ENCODE data around the gene ITPA. TPM values are rescaled to one million over a fixed set of nuclear protein-coding genes. Genes with fewer than 3 reads are reported as not detected.

ITPA gene
- total RNA-seq, 1 experiment from 2014 or later: 69.2 TPM

GRCh38 chr20:3193806-3194616, 15.3 kb upstream of the ITPA start:
- no TSS peak for BruUV-seq (replicated peaks)
- intact Hi-C loops (cut with micrococcal nuclease; ENCODE audit: unreplicated experiment): no loop called here
- H3K4me1 ChIP-seq (replicated peaks; ENCODE audit: insufficient read depth): no peaks in the 10 kb centered on the region
- H3K4me2 ChIP-seq: no peak overlapping the region
- POLR2A ChIA-PET (ENCODE audit: unreplicated experiment): no interaction called here
- no peaks in the 10 kb centered on the region for H3K9me2 ChIP-seq (ENCODE audit: insufficient read depth)
- no peak overlapping the region for H2AFZ ChIP-seq
- no peaks in the 10 kb centered on the region for H3F3A ChIP-seq (ENCODE audit: insufficient read depth, low read depth)
- no peak for TF ChIP-seq EZH2 (IDR thresholded peaks at IDR 0.05; ENCODE audit: low read depth)
- TF ChIP-seq, protein P1, sequence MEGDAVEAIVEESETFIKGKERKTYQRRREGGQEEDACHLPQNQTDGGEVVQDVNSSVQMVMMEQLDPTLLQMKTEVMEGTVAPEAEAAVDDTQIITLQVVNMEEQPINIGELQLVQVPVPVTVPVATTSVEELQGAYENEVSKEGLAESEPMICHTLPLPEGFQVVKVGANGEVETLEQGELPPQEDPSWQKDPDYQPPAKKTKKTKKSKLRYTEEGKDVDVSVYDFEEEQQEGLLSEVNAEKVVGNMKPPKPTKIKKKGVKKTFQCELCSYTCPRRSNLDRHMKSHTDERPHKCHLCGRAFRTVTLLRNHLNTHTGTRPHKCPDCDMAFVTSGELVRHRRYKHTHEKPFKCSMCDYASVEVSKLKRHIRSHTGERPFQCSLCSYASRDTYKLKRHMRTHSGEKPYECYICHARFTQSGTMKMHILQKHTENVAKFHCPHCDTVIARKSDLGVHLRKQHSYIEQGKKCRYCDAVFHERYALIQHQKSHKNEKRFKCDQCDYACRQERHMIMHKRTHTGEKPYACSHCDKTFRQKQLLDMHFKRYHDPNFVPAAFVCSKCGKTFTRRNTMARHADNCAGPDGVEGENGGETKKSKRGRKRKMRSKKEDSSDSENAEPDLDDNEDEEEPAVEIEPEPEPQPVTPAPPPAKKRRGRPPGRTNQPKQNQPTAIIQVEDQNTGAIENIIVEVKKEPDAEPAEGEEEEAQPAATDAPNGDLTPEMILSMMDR (conservative IDR thresholded peaks at IDR 0.05): no peak
- H3K27ac ChIP-seq: no peak overlapping the region
- CTCF ChIA-PET: no interaction called here
- no peaks in the 10 kb centered on the region for H3K27me3 ChIP-seq (ENCODE audit: insufficient read depth, low read depth)
- 0 out of 2 replicates have a peak, but pooled peaks cover 3% of the 10 kb centered on the region for H3K36me3 ChIP-seq (ENCODE audit: low read depth)
- no peak overlapping the region for H3K4me3 ChIP-seq
- H3K9me3 ChIP-seq (ENCODE audit: insufficient read depth, low read depth): no peaks in the 10 kb centered on the region
- no peaks in the 10 kb centered on the region for H4K20me1 ChIP-seq (ENCODE audit: insufficient read depth)
- no peaks in the 10 kb centered on the region for H3K79me2 ChIP-seq (ENCODE audit: low read depth)
- DNase-seq: no peak

GRCh38 chr20:3194617-3195280, 14.5 kb upstream of the ITPA start:
- no TSS peak for BruUV-seq (replicated peaks)
- Histone ChIP-seq H3K4me3 (no peak overlapping the region), H3K4me1 (replicated peaks; ENCODE audit: insufficient read depth) (no peaks in the 10 kb centered on the region), H3F3A (ENCODE audit: insufficient read depth, low read depth) (no peaks in the 10 kb centered on the region), H3K9me3 (ENCODE audit: insufficient read depth, low read depth) (no peaks in the 10 kb centered on the region), H3K4me2 (no peak overlapping the region), H3K27ac (no peak overlapping the region), H3K36me3 (ENCODE audit: low read depth) (0 out of 2 replicates have a peak, but pooled peaks cover 3% of the 10 kb centered on the region), H3K9me2 (ENCODE audit: insufficient read depth) (no peaks in the 10 kb centered on the region), H4K20me1 (ENCODE audit: insufficient read depth) (no peaks in the 10 kb centered on the region), H2AFZ (no peak overlapping the region), H3K79me2 (ENCODE audit: low read depth) (no peaks in the 10 kb centered on the region), H3K27me3 (ENCODE audit: insufficient read depth, low read depth) (no peaks in the 10 kb centered on the region)
- intact Hi-C loops (cut with micrococcal nuclease; ENCODE audit: unreplicated experiment): no loop called here
- DNase-seq: no peak
- POLR2A ChIA-PET (ENCODE audit: unreplicated experiment): no interaction called here
- CTCF ChIA-PET: no interaction called here
- TF ChIP-seq, protein P1 (conservative IDR thresholded peaks at IDR 0.05): no peak
- TF ChIP-seq EZH2 (IDR thresholded peaks at IDR 0.05; ENCODE audit: low read depth): no peak

DNA sequence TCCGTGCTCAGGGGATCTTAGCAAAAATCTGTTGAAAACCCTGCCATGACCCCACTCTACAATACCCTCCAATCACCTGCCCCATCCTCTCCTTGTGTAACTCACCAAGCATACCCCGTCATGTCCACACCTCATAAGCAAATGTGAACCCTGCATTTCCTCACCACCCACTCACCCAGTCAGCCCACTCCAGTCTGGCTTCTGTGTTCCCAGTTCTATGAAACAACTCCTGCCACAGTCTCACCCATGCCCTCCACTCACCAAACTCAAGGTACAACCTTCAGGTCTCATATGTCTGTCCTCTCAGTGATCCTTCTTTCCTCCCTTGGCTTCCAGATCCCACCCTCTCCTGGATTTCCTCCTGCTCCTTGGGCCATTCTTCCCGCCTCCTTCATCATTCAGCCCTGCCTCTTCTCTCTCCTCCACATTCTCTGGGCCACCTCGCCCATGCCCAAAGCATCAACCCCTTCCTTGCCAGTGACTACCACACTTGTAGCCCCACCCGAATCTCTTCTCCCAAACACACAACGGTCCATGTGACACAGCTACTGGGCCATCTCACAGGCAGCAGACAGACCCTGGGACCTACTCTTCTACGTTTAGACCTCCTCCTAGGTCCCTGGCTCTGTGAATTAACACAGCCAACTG, 13.6 kb upstream of the ITPA start:
- CTCF ChIA-PET: no interaction called here
- H3K36me3 ChIP-seq (ENCODE audit: low read depth): 0 out of 2 replicates have a peak, but pooled peaks cover 3% of the 10 kb centered on the region
- BruUV-seq (replicated peaks): no TSS peak

More for the DNA sequence above, 13.6 kb upstream of the ITPA start:
- H3K9me3 ChIP-seq (ENCODE audit: insufficient read depth, low read depth): no peaks in the 10 kb centered on the region
- DNase-seq: no peak
- H3K79me2 ChIP-seq (ENCODE audit: low read depth): no peaks in the 10 kb centered on the region
- no peaks in the 10 kb centered on the region for H3F3A ChIP-seq (ENCODE audit: insufficient read depth, low read depth)
- H3K27me3 ChIP-seq (ENCODE audit: insufficient read depth, low read depth): no peaks in the 10 kb centered on the region
- TF ChIP-seq EZH2 (IDR thresholded peaks at IDR 0.05; ENCODE audit: low read depth): no peak
- TF ChIP-seq, protein P1 (conservative IDR thresholded peaks at IDR 0.05): no peak
- POLR2A ChIA-PET (ENCODE audit: unreplicated experiment): no interaction called here
- H3K4me2 ChIP-seq: no peak overlapping the region
- intact Hi-C loops (cut with micrococcal nuclease; ENCODE audit: unreplicated experiment): no loop called here
- no peak overlapping the region for H2AFZ ChIP-seq
- no peaks in the 10 kb centered on the region for H3K4me1 ChIP-seq (replicated peaks; ENCODE audit: insufficient read depth)
- H3K4me3 ChIP-seq: no peak overlapping the region
- H4K20me1 ChIP-seq (ENCODE audit: insufficient read depth): no peaks in the 10 kb centered on the region
- H3K9me2 ChIP-seq (ENCODE audit: insufficient read depth): no peaks in the 10 kb centered on the region
- no peak overlapping the region for H3K27ac ChIP-seq

Measured in PC-9 (cell line).